Keratinocyte (primary cell): ENCODE measurements around the gene OR51E2. TPM values are rescaled to one million over a fixed set of nuclear protein-coding genes. Genes with fewer than 3 reads are reported as not detected.
A peak's percentile ranks its signal among the peaks of the same experiment; 100 is the strongest.

ENCODE experiments used
- DNase-seq: peaks from one replicate; pipeline ENCODE4 v3.0.0-alpha.2; 2011; ENCODE audit warnings: low read depth, missing footprints, low spot score
- FAIRE-seq: peaks from 2 replicates; lab custom pipeline; 2011; peaks lifted over from hg19 to GRCh38; lab: Jason Lieb, UNC
- H2AFZ ChIP-seq: 2 replicates; pipeline ENCODE4 v1.6.0; 2012; ENCODE audit warnings: low read length, control low read depth, inconsistent platforms; ENCODE audit not compliant: control insufficient read depth
- H3K27ac ChIP-seq: 2 replicates; pipeline ENCODE4 v1.5.1; 2011; ENCODE audit warnings: low read length; ENCODE audit not compliant: control insufficient read depth, insufficient read depth
- H3K27me3 ChIP-seq: 3 replicates; pipeline ENCODE4 v1.6.0; 2011; ENCODE audit warnings: low read length; ENCODE audit not compliant: control insufficient read depth, insufficient read depth; ENCODE audit errors: extremely low read depth
- H3K36me3 ChIP-seq, 2 experiments: 2 replicates in 1 of 2; 3 replicates in 1 of 2; pipeline ENCODE4 v1.5.1; 2011; ENCODE audit warnings: low read length in 2 of 2, mild to moderate bottlenecking in 1 of 2; ENCODE audit not compliant: control insufficient read depth in 2 of 2, insufficient read depth in 2 of 2; ENCODE audit errors: extremely low read depth in 1 of 2
- H3K4me1 ChIP-seq: 3 replicates; pipeline ENCODE4 v1.5.1; 2011; ENCODE audit warnings: low read length; ENCODE audit not compliant: control insufficient read depth, insufficient read depth; ENCODE audit errors: extremely low read depth
- H3K4me2 ChIP-seq: 3 replicates; pipeline ENCODE4 v1.6.0; 2011; ENCODE audit warnings: low read depth, low read length; ENCODE audit not compliant: control insufficient read depth, insufficient read depth; ENCODE audit errors: extremely low read depth
- H3K4me3 ChIP-seq, 3 experiments: fragments of 200-600 bp in 1 of 3; sonication (generic) in 1 of 3; 2 replicates in 2 of 3; 3 replicates in 1 of 3; pipeline ENCODE4 v1.5.1; 2011 to 2016; ENCODE audit warnings: low read length in 3 of 3, mild to moderate bottlenecking in 3 of 3, control low read depth in 2 of 3, inconsistent platforms in 1 of 3, low read depth in 1 of 3, mixed read lengths in 1 of 3, mixed run types in 1 of 3, moderate library complexity in 1 of 3; ENCODE audit not compliant: control insufficient read depth in 2 of 3, insufficient read depth in 2 of 3; ENCODE audit errors: extremely low read depth in 1 of 3
- H3K79me2 ChIP-seq: 2 replicates; pipeline ENCODE4 v1.6.0; 2012; ENCODE audit warnings: low read length; ENCODE audit not compliant: control insufficient read depth, insufficient read depth
- H3K9ac ChIP-seq: 3 replicates; pipeline ENCODE4 v1.6.0; 2011; ENCODE audit warnings: low read length; ENCODE audit not compliant: control insufficient read depth, insufficient read depth; ENCODE audit errors: extremely low read depth
- H3K9me1 ChIP-seq: 3 replicates; pipeline ENCODE4 v1.6.0; 2011; ENCODE audit warnings: low read length; ENCODE audit not compliant: control insufficient read depth, insufficient read depth; ENCODE audit errors: extremely low read depth
- H3K9me3 ChIP-seq: 2 replicates; pipeline ENCODE4 v1.5.1; 2012; ENCODE audit warnings: low read depth, low read length; ENCODE audit not compliant: control insufficient read depth
- H4K20me1 ChIP-seq: 3 replicates; pipeline ENCODE4 v1.6.0; 2011; ENCODE audit warnings: low read length; ENCODE audit not compliant: control insufficient read depth, insufficient read depth; ENCODE audit errors: extremely low read depth
- CTCF ChIP-seq, 3 experiments: IDR thresholded peaks in 1 of 3; conservative IDR thresholded peaks in 1 of 3; optimal IDR thresholded peaks in 1 of 3; 2 replicates in 2 of 3; 3 replicates in 1 of 3; pipeline versions ENCODE3 to v1.5.1; 2011; ENCODE audit warnings: low read length in 3 of 3, mild to moderate bottlenecking in 3 of 3, moderate library complexity in 2 of 3, control low read depth in 1 of 3, inconsistent platforms in 1 of 3; ENCODE audit not compliant: insufficient read depth in 2 of 3; ENCODE audit errors: extremely low read depth in 1 of 3
- EZH2 ChIP-seq: IDR thresholded peaks from one replicate; pipeline ENCODE4 v1.6.1; 2012; ENCODE audit warnings: inconsistent platforms, mild to moderate bottlenecking, low read length, moderate library complexity
- dilution Hi-C: fragments of 300-500 bp; cut with MboI; formaldehyde crosslinking; loops from one replicate; pipeline ENCODE4 v1.7.0; 2020; ENCODE audit warnings: low sequenced_read_pairs; ENCODE audit not compliant: extremely low pct_ligation_motif_present
- polyA plus RNA-seq, 5 experiments: library from polyadenylated mRNA; depleted of rRNA in 3 of 5; stranded (reverse) in 3 of 5; stranded (forward) in 1 of 5; unstranded in 1 of 5; fragments of >200 nt; gene quantifications; 1 replicate in 1 of 5; 2 replicates in 3 of 5; 3 replicates in 1 of 5; pipeline versions ENCODE4 v1.2.1 to v1.2.3, GENCODE V29; 2011 to 2012; ENCODE audit warnings: missing spikeins in 2 of 5, low read depth in 1 of 5, low replicate concordance in 1 of 5

The OR51E2 gene
- polyA plus RNA-seq, 1 donor (not counting 4 experiments of a cell fraction or from before 2014, with no cell fraction given) = 0.03 TPM

GRCh38 chr11:4713241-4713640 is 15.6 kb upstream of the OR51E2 start:
- no peak overlapping the region for H3K4me2 ChIP-seq
- no peak overlapping the region for H3K9ac ChIP-seq
- no peak overlapping the region for H3K27ac ChIP-seq
- TF ChIP-seq EZH2 (no peak), CTCF (optimal IDR thresholded peaks at IDR 0.05 in 1 of 3, IDR thresholded peaks at IDR 0.05 in 1 of 3, conservative IDR thresholded peaks at IDR 0.05 in 1 of 3; ENCODE audit: extremely low read depth in 1 of 3, insufficient read depth in 2 of 3, low read length in 3 of 3) (no peak)
- no peak overlapping the region for H2AFZ ChIP-seq
- H3K27me3 ChIP-seq = no peaks in the 10 kb centered on the region
- no peaks in the 10 kb centered on the region for H3K36me3 ChIP-seq
- DNase-seq = no peak
- no peaks in the 10 kb centered on the region for H3K79me2 ChIP-seq
- H3K9me3 ChIP-seq = no peaks in the 10 kb centered on the region
- dilution Hi-C loops = no loop called here
- no peaks in the 10 kb centered on the region for H4K20me1 ChIP-seq
- no peaks in the 10 kb centered on the region for H3K9me1 ChIP-seq
- H3K4me1 ChIP-seq = no peaks in the 10 kb centered on the region
- no peak overlapping the region for H3K4me3 ChIP-seq
- FAIRE-seq = peak; percentile 46

GRCh38 chr11:4704790-4705334 is 7.2 kb upstream of the OR51E2 start:
- dilution Hi-C loops = no loop called here
- no peaks in the 10 kb centered on the region for H3K36me3 ChIP-seq
- H3K27me3 ChIP-seq = no peaks in the 10 kb centered on the region
- no peak overlapping the region for H3K27ac ChIP-seq
- H3K4me1 ChIP-seq = no peaks in the 10 kb centered on the region
- H2AFZ ChIP-seq = no peak overlapping the region
- DNase-seq (no peak), FAIRE-seq (no peak)
- no peaks in the 10 kb centered on the region for H3K9me3 ChIP-seq
- H3K79me2 ChIP-seq = no peaks in the 10 kb centered on the region
- TF ChIP-seq EZH2 (no peak), CTCF (optimal IDR thresholded peaks at IDR 0.05 in 1 of 3, IDR thresholded peaks at IDR 0.05 in 1 of 3, conservative IDR thresholded peaks at IDR 0.05 in 1 of 3; ENCODE audit: extremely low read depth in 1 of 3, insufficient read depth in 2 of 3, low read length in 3 of 3) (no peak)
- no peak overlapping the region for H3K4me3 ChIP-seq
- no peaks in the 10 kb centered on the region for H3K9me1 ChIP-seq
- H4K20me1 ChIP-seq = no peaks in the 10 kb centered on the region
- no peak overlapping the region for H3K4me2 ChIP-seq
- no peak overlapping the region for H3K9ac ChIP-seq
